Adipose tissue (tissue), 3 donors: ENCODE results near the gene TEC. TPM values are rescaled to one million over a fixed set of nuclear protein-coding genes. Genes with fewer than 3 reads are reported as not detected.
"Not testable (repeated sequence)": the region's sequence is repeated elsewhere in the genome, so short reads cannot be mapped to it uniquely, and the experiment has no call there.

Source experiments
- H3K27ac ChIP-seq: one replicate; pipeline ENCODE4 v1.5.1; 2013; ENCODE audit warnings: low read depth, low read length
- WGBS, 3 donors: extraction: QIAGEN DNeasy Blood & Tissue Kit; methylation state at CpG; one replicate each; pipeline ENCODE4 v1.1.7; 2013; 5-methylcytosine and 5-hydroxymethylcytosine counted together
- polyA plus RNA-seq, 3 donors: library from polyadenylated mRNA; stranded (reverse); fragments of 200-250 nt; gene quantifications; one replicate each; pipeline ENCODE4 v1.2.3, GENCODE V29; 2013
- donor health status: healthy with polysubstance abuse.
- donor health status: Bipolar disorder and iron deficiency.
- donor health status: healthy.

The TEC gene
- polyA plus RNA-seq, 3 donors: 0.62 to 1.5 (median 0.83) TPM

DNA sequence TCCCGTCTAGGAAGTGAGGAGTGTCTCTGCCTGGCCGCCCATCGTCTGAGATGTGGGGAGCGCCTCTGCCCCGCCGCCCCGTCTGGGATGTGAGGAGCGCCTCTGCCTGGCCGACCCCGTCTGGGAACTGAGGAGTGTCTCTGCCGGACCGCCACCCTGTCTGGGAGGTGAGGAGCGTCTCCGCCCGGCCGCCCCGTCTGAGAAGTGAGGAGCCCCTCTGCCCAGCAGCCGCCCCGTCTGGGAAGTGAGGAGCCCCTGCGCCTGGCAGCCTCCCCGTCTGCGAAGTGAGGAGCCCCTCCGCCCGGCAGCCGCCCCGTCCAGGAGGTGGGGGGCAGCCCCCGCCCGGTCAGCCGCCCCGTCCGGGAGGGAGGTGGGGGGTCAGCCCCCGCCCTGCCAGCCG lies 83.2 kb downstream of the TEC start:
- 93 to 100% (median 96%) methylated on average over 16 to 33 of the region's 33 CpGs for WGBS, 3 donors

DNA sequence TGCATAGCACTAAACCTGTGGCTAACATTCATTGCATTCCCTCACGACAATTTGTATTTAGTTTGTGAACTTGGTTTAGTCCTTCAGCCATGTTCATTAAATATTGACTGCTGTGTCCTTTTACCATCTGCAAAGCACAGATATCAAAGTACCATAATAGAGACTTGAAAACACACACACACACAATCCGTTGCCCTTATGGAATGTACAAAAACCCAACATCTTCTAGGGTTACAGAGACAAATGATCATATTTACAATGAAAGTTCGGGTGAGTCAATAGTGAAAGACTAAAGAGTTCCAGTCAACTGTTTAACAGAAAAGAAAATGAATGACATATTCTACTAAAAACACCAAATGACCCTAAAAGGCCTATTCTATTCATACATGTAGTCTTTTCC lies 84.8 kb downstream of the TEC start:
- 86 to 92% (median 88%) methylated on average over 3 of the region's 3 CpGs for WGBS, 3 donors
- H3K27ac ChIP-seq: no peak overlapping the region

More for the DNA sequence above, 83.2 kb downstream of the TEC start:
- H3K27ac ChIP-seq: not testable (repeated sequence)

DNA sequence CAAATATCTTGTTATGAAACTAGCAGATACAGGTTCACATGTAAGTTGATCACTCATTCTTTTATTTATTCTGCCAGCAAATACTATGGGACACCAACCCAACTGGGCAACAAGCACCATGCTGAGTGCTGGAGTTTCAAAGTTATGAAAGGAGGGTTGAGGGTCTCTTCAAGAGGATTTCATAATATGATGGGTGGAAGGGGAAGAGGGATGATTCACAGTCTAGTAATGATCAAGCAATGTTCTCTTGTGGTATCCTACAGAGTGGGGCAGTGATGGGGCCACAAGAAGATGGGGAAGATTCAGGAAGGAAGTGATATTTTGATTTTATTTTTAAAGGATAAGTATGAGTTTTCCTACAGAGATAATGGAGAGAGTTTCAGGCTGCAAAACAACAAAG lies 89.4 kb downstream of the TEC start:
- H3K27ac ChIP-seq: no peak overlapping the region

DNA sequence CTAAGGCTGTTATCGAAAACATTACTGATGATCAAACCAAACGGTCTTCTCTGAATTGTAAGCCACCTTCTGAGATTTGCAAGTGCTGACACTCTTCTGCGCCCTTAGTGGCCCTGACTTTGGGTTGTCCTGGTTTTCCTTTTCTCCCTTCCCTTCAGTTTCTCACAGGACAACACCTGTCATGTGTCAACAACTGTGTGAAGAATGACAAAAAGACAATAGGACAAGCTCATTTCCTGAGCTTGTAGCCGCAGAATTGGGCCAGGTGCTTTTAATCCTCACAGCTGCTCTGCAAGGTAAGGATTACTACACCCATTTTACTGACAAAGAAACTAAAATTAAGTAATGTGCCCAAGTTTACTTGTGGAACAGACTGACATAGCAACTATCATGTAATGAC lies 90.7 kb downstream of the TEC start:
- no peak overlapping the region for H3K27ac ChIP-seq
- WGBS, 3 donors: 73 to 86% (median 75%) methylated on average over 4 of the region's 4 CpGs

DNA sequence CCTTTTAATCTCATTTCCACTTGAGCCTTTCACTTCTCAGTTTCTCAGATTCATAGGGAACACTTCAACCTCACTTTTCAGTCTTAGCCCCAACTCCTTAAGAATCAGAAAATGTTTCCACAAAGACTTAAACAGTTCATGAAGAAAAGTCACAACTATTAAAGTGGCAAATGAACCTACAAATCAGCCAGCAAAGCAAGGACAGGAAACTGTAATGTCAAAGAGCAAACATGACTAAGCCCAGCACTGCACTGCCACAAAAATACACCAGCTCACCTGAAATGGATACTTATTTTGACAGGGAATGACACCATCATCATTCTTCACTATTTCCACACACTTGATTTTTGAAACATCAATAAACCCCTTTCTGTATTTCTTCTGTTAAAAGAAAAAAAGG lies 93.8 kb downstream of the TEC start:
- no peak overlapping the region for H3K27ac ChIP-seq

DNA sequence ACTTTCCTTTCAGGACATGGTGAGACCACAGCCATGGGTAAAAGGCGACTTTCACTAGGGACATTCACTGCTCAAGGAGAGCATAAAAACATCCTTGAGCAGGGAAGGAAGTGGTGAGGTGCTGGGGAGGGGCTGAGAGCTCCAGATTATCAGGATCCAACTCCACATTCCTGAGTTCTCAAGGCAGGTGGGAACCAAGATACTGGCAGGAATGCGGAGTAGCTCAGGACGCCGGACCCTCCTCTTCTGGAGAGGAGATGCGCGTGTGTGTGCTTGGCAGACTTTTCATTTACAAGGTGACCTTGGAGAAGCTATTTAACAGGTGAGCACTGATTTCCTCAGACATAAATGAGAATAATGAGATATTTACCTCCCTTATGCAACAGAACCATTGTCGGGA lies 94.3 kb downstream of the TEC start:
- 69 to 71% (median 69%) methylated on average over 7 of the region's 7 CpGs for WGBS, 3 donors

DNA sequence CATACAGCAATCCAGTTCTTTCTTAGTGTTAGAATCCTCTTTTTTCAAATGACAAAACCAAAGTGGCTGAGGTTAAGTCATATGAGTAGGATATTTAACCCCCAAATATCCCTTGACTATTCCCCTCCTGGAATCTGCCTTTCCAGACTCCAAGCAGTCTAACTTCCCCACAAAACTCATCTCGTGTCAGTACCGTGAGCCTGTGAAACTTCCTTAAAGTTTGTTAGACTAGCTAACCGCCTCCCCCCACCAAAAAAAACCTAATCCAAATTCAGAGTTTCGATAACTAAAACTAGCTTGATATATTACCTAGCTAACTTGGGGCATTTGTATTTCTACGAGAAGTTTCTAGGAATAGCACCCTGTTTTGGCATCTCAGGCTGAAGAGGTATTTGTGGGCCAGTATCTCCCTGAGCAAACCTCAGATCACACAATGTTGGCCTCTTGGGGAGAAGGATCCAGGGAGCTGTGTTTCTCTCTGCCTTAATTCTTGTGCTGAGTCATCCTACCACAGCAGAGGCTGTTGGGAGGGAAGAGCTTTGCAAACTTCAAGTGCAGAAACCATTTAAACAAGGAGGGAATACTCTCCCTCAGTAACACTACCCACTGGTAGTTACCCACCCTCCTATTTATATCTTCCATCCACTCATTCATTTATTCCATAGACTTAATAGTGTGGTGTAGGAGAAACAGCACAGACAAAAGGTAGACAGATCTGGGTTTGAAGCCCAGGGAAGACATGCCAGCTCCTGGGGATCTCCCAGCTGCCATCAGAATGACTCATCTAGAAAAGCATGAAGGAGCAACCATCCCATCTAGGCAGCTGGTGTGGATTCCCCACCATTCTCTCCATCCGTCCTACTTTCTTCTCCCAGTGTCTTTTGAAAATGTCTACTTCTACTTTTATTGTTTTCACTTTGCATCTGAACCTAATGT lies 96.3 kb downstream of the TEC start:
- 64 to 77% (median 66%) methylated on average over 6 of the region's 6 CpGs for WGBS, 3 donors
- H3K27ac ChIP-seq: no peak overlapping the region

More for the DNA sequence above, 94.3 kb downstream of the TEC start:
- no peak overlapping the region for H3K27ac ChIP-seq

DNA sequence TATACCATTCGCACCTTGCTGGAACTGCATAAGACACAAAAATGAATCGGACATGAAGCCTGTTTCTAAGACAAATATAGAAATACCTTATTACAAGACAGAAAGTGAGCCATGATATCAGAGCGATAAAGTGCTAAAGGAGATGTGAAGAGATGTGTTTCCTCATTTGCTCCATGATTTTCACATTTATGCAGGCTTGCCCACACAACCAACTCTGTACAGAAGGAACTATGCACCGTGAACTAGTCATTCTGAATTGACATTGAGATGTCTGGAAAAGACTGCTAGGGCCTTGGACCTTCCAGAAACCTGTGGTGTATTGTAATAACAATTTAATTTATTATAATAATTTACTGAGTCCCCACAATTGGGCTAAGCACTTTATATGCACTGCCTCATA lies 97.0 kb downstream of the TEC start:
- 70 to 76% (median 70%) methylated on average over 4 of the region's 4 CpGs for WGBS, 3 donors
- H3K27ac ChIP-seq: no peak overlapping the region

DNA sequence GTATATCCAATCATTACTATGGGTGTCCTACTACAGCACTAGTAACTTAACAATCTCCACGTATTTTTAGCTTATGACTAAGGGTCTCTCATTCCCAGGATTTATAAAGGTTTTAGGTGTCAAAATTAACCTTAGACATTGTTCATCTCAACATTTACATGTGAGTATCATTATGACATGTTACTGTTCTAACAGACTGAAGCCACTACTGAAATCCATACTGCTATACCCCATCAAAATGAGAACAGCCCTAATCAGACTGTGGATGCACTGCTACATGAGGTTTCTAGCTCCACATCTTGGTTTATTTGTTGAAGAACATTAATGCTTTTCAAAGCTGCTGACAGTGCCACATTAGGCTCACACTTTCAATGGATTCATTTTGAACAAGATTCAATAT lies 100.0 kb downstream of the TEC start:
- WGBS, 3 donors: 0 to 41% (median 41%) methylated on average over 1 of the region's 1 CpG
- no peak overlapping the region for H3K27ac ChIP-seq

DNA sequence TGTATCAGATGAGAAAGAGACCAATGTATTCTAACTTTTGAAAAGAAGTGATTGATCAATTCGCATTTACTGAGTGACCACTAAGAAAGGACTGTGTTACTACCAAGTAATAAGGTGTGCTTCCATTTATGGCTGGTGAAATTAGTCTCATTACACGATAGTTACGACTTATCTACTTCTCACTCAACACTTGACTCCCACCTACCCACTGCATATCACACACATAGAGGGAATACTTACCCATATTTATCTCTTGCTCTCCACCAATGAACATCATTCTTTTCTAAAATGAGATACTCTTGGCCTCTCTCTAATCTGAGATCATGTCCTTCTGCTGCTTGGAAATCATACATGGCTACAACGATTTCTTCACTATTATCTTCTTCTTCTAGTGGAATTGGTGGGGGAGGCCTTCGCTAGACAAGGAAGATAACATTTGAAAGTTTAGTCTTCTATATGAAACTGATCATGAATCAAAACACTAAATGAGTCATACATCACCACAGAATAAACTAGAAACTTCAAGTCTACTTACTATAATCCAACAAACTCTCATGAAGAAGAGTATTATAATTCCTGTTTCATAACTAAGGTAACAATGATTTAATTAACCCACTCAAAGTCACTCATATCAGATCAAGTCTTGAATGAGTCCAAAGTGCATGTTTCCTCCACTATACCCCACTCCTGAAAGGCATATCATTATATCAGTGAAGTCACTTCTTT lies 101.9 kb downstream of the TEC start:
- WGBS, 3 donors: 70 to 74% (median 73%) methylated on average over 5 of the region's 5 CpGs
- H3K27ac ChIP-seq: no peak overlapping the region

DNA sequence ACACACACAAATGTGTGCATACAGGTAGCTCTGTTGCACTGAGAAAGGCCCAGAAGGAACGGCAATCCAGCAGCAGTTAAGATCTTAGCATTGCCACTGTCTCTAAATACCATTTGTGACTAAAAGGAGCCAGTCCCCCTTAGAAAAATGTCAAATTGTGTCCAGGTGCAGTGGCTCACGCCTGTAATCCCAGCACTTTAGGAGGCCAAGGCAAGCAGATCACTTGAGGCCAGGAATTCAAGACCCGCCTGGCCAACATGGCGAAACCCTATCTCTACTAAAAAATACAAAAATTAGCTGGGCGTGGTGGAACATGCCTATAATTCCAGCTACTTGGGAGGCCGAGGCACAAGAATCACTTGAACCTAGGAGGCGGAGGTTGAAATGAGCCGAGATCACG lies 105.1 kb downstream of the TEC start:
- WGBS, 3 donors: 95 to 97% (median 95%) methylated on average over 9 of the region's 9 CpGs

DNA sequence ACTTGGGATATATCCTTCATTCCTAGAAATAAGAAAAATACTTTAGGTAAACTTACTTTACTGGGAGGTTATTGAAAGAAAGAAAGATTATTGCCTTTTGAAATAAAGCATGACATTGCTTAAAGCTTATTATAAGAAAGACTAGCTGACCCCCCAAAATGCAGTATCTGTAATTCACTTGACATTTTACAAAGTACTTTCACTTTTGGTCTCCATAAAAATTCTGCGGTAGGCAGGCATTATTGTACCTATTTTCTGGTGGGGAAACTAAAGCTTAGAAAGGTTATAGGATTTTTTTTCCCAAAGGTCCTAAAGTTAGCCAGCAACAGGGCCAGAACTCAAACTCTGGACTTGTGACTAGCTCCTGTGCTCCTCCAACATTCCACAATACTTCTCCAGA lies 105.9 kb downstream of the TEC start:
- WGBS, 3 donors: 44 to 67% (median 60%) methylated on average over 1 of the region's 1 CpG
- no peak overlapping the region for H3K27ac ChIP-seq

More for the DNA sequence above, 105.1 kb downstream of the TEC start:
- not testable (repeated sequence) for H3K27ac ChIP-seq

DNA sequence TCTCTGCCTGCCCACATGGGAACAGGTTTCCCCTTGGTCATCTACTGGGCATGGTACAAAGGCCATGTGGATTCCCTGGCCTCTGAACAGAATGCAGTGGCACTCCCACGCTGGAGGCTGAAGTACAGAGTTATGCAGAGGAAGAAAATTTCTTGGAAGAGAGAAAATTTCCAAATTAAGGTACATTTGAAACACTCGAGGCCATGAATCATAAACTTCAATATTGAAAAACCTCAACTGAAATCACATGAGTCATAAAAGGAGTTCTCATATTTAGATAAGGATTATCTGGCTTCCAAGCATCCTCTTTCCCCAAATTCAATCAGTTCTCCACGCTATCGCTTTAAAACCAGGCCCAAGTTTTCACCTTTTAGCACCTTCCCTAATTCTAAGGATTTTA lies 107.5 kb downstream of the TEC start:
- no peak overlapping the region for H3K27ac ChIP-seq
- WGBS, 3 donors: 72 to 87% (median 74%) methylated on average over 4 of the region's 4 CpGs

DNA sequence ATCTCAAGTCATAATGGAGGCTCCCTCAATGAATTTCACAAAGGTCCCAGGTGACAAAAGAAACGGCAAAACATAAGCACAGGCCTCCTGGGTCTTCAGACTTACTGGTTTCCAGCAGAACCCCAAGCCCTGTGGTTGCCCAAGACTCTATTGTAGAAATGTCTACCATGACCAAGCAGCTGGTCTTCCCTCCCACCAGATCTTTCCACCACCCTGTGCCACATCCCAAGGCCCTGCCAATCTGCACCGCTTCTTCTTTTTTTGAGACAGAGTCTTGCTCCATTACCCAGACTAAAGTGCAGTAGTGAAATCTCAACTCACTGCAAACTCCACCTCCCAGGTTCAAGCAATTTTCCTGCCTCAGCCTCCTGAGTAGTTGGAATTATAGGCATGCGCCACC lies 112.4 kb downstream of the TEC start:
- 76 to 81% (median 77%) methylated on average over 3 of the region's 3 CpGs for WGBS, 3 donors

DNA sequence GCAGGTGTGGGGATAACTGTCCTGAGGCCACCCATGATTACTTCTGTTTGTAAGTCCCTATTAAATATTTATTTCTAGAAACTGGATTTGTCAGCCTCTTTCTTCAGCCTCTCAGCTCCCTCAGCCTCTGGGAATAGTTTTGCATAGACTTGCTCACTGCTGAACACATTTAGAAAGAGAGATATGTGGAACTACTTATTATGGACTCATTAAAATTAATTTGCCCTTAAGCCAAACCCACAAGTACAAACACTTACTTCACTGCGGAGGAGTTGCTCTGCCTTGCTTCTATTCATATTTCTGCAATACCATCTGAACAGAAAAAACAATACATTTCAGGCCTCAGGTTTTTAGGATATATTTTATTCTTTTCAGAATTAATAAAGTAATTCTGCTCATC lies 113.2 kb downstream of the TEC start:
- WGBS, 3 donors: 97 to 100% (median 97%) methylated on average over 1 of the region's 1 CpG
- H3K27ac ChIP-seq: no peak overlapping the region

More for the DNA sequence above, 112.4 kb downstream of the TEC start:
- H3K27ac ChIP-seq: no peak overlapping the region

DNA sequence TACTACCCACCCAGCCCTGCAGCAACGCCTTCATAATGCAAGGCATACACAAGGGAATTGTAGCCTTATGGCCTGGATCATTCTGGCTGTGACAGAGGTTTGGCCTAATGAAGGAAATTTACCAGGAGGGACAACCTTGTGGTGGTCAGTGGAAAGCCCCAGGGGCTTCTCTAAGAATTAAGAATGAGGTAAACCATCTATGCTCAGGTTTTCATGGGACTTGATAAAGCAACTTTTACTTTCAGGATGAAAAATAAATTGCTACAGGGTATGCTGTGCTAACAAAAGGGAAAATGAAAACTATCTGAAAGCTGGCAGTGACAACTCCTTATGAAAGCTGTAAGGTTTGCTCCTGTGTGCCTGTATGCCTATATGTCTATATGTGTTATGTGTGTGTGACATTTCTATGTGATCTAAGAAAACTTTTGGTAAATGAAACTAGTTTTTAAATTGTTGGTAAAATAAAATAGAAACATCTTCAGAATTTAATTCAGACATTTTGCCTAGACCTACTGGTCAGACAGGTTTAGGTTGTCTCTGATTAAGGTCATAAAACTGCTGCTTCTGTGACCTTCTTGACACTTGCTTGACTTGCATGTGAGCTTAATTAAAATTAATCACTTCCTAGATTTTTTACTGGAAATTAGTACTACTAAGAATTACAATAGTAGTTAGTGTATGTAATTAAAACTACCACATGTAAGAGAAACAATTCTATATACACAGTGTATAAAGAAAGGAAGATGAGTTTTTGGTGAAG lies 115.7 kb downstream of the TEC start:
- WGBS, 3 donors: 78 to 100% (median 91%) methylated on average over 1 of the region's 1 CpG

DNA sequence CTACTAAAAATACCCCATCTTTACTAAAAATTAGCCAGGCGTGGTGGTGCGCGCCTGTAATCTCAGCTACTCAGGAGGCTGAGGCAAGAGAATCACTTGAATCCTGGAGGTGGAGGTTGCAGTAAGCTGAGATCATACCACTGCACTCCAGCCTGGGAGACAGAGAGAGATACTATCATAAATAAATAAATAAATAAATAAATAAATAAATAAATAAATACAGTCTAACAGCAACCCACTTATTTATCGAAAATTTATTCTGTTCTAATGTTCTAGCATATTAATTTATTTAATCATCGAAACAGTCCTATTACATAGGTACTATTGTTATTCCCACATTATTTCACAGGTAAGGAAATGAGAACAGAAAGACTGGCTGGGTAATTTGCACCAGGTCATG lies 117.4 kb downstream of the TEC start:
- no peak overlapping the region for H3K27ac ChIP-seq
- WGBS, 3 donors: 94 to 99% (median 98%) methylated on average over 5 of the region's 5 CpGs

More for the DNA sequence above, 115.7 kb downstream of the TEC start:
- H3K27ac ChIP-seq: no peak overlapping the region

DNA sequence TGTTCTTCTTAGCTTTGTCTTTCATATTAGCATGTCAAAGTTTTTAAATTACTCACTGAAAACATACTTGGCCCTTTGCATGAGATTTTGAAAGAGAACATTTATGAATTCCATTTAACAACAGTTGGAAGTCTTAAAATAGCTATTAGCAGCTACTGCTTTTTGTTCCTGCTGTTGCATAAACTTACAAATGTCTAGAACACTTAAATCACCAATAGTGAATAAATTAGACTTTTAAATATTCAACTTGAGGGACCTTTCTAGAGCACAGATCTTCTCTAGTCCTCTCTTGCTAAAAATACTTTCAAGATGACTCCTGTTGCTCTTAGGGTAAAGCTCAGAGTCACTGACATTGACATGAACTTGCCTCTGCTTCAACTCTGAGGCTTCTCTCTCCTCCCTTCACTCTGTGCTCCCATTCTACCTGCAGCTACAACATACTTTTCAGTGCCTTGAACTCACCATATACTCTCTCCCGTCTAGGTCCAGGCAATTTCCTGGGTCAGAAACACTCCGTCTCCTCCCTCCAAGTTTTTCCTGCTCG lies 119.7 kb downstream of the TEC start:
- WGBS, 3 donors: 88 to 89% (median 88%) methylated on average over 3 of the region's 3 CpGs
- no peak overlapping the region for H3K27ac ChIP-seq

DNA sequence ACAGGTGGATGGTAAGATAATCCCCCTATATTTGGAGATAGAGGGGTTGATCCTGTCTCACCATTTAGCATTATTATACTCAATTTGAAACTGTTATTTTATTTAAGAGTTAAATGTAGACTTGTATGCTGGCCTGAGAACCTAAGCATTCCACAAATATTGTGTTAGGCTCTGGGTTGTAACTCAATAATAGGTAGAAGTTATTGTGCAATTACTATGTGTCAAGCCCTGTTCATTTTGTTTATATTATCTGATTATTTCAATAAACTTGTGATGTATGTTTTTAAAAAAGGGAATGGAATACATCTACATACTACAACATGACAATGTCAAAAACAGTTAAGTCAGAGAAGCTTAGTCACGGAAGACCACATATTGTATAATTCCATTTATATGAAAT lies 122.0 kb downstream of the TEC start:
- H3K27ac ChIP-seq: no peak overlapping the region
- 94 to 97% (median 95%) methylated on average over 1 of the region's 1 CpG for WGBS, 3 donors
